ENCODE results near the gene HPGDS.
"Not testable (repeated sequence)": the region's sequence is repeated elsewhere in the genome, so short reads cannot be mapped to it uniquely, and the experiment has no call there.

The HPGDS gene

DNA sequence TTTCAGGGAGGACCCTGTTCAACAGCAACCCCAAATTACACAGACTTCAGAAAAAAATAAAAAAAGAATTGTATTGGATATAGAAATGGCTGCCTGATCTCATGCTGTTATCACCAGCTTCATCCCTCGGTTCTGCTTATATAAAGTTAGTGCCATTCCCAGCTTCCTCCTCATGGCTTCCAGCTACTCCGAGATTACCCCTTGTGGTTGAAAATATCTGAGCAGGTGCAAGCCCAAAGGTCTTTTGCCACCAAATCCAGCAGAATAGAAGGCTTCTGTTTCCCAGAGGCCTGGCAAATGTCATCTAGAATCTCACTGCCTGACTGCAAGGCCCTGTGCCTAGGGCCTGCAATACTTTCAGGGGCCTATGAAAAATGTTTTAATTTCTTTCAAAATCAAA is 13.8 kb upstream of the HPGDS start:
- DNase-seq: no peak

DNA sequence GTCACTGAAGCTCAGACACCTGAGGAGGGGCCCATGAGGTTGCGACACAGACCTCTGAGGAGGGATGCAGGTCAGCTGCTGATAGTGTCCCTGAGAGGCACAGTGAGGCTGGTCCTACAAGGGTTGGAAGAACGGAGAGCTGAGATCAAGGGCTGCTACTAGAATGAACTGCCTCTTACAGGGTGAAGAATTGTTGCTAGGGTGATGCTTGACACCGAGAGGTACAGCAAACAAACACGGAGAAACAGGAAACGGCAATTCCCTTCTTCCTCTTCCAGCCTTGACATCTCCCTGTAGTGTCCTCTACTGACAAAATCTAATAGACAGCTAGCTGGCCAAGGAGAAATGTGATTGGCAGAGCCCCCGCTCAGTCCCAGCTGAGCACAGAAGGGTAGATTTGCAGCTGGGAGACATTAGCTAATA is 11.8 kb upstream of the HPGDS start:
- no peak for DNase-seq

DNA sequence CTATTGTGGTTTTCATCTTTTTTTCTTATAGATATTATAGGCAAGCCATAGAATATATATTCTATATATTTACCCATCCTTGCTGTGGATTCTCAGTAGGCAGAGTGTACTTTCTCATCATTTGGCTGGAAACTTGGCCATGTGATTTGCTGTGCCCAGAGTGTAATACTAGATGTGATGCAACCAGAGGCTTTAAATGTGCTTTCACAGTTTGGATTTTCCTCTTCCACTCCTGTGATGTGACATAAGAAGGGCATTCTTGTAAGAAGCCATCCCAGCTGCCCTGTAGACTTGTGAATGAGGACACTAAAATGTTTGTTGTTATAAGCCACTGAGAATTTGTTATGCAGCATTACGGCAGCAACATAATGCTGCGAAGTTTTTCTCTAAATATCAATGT is 10.4 kb upstream of the HPGDS start:
- no peak for DNase-seq

DNA sequence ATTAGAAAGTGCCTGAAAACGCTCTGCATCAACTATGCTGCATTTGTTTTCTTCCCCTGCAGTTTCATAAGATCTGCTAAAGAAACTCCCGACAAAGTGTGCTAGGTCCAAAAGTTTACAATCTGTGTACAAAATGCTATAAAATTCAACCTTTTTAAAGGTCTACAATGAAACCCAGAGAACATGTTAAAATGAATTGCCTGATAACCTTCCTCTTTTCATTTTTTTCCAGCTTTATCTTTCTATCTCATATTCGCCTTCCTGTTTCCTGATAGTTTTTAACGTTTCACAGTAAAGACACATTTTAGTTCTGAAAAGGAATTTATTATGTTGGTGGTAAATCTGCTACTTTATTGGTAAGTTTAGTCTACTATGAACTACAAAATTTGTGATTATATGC is 9.5 kb upstream of the HPGDS start:
- no peak for DNase-seq

DNA sequence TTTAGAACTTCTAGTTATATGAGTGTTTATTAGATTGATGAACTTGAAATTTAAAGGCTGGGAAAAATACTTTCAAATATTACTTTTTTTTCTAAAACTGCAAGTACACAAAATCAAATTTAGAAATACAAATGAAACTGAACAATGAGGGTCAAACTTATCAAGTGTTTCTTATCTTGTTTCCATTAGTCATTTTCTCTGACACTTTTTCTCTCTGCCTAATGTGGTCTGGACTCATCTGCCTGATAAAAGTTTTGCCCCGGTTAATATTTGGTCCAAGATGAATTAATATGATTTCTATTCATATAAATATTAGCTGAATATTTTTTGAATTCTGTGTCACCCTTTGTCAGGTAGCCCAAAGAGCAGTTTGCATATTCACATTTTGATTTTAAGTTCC is 8.7 kb upstream of the HPGDS start:
- DNase-seq: no peak

DNA sequence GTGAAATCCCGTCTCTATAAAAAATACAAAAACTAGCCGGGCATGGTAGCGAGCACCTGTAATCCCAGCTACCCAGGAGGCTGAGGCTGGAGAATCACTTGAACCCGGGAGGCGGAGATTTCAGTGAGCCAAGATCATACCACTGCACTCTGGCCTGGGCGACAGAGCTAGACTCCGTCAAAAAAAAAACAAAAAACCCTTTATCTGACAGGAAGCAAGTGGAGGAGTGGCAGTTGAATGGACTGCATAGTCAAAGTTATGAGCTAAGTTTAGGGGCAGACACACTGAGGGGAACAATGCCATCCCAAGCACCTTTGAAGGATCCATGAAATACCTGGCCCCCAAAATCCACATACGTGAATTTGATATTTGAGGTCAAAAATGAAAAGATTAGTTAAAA is 7.5 kb upstream of the HPGDS start:
- no peak for DNase-seq

DNA sequence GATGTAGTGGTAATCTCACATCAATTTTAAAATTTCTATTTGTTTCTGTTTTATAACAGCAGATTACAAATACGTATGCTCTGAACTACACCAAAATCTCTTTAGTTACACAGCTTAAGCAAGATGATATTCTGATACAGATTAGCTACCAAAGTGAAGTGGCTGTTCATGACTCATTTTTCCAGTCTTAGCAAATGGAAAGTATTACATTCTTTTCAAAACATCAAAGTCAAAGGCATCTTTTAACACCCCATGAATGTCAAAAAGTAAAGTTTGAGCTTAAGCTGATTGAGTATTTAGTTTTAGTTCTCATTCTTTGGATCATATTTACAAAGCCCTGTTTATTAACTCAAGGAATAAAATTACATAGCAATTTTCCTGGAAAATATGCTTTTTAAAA is 6.6 kb upstream of the HPGDS start:
- peak; percentile 23 for DNase-seq

DNA sequence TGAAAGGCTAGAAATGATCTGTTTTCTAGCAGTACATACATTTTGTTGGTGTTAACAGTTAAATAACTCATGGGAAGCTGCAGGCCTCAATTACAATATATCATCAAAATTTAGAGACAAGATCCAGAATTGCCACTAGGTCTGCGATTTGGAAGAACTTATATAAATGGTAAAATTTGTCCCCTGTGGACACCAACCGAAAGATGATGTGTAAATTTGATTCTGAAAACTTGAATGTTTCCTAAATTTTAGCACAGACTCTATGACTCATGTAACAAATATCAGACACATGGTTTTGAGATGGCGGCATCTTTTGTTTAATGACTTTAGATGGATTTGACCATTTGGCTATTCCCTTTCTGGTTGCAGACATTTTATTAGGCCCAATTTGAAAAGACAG is 6.0 kb upstream of the HPGDS start:
- no peak for DNase-seq

DNA sequence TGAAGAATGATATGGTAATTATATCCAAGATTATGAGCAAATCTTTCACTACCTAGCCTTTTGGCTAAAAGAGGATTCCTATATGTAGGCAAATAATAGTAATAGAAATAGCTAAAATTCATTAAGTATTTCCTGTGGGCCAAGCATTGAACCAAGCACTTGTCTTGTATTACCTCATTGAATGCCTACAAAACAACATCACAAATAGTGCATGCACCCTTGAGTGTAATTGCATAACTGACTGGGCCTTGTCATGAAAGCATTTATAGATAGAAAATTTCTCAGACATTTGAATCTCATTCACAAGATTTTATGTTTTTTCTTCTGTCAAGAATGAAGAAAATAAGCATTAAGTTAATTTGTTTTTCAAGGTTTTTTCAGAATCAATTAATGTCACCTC is 3.9 kb upstream of the HPGDS start:
- no peak for DNase-seq

DNA sequence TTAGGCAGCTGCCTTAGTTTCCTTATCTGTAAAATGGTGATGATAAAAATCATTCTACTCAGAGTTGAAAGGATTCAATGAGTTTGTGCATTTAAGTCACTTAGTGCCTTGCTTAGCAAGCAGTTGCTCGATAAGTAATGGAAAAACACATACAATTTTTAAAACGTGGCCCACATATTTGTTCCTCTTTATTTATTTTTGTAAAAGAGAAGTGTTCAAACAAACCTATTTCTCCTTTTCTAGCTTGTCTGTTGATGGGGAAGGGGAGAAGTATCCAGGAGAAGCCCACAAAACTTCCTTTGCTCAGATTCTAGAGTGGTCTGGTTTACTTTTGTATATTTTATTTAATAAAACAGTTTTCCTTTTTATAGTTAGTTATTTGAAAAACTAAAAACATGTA is 3.3 kb upstream of the HPGDS start:
- no peak for DNase-seq

DNA sequence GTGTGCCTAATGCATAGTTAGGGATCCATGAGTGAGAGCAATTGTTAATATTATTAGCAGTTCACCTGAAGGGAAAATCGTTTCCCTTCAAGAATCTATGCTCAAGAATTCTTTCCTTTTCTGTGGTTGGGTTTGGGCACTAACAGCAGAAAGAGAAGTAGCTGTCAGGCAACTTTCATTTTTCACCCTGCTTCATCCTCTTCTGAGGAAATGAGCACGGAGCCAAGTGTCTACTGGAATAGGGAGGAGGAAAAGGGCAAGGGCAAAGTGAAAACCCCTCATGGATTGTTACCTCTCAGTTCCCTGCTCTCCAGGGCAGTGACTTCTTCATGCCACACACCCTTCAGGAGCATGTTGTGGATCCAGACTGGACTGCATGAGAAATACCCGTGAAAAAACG is 2.6 kb upstream of the HPGDS start:
- no peak for DNase-seq

DNA sequence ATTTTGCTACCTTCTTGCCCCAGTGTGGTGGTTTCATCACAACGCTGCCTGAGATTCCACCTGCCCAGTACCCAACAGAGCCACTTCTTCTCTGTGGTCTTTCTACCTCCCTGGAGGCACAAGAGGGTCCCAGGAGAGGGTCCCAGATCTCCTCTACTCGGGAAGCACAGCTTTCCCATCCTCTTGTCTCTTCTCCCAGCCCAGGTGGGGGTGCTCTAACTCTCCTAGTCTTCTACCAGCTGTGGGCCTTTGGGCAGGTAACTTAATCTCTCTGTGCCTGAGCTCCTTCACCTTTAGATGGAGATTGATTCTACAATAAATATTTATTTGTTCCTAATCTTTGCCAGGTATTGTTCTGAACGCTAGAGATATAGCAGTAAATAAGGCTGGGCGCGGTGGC is 1.8 kb upstream of the HPGDS start:
- DNase-seq: no peak

DNA sequence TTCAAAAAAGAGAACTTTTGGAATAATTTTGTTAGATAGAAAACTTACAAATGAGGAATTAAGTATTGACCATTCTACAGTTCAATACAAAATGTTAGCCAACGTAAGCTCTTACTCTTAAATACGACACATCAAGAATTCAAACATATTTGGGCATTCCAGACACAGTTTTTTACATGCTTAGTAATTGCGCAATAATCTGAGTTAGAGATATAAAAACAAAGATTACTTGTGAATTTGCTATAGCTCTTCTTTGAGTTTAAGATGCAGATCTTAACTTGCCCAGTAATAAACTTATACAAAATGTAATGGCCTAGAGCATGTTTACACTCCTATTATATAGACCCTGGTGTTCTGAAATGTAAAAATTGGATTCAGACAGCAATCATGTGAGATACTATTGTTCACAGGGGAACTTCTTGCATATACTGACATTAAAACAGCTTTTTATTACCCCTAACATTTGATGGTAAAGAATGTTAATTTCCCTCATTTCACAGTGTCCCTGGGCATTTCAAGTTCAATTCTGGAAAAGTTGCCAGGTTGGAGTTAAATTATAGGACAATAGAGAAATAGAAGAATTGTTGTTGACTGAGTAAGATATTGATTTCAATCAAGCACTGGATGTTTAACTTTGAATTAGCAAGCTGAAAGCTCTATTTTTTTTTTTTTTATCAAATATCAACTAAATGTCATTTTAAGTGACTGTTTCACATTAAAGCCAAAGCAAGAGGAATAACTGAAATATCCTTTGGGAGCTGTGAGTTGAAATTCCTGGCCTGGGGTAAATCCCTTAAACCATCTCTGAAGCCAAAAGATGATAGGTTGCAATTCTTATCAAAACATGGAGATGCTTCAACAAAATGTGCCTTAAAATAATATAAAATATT is 910 bp downstream of the HPGDS start:
- peak; percentile 23 for DNase-seq

DNA sequence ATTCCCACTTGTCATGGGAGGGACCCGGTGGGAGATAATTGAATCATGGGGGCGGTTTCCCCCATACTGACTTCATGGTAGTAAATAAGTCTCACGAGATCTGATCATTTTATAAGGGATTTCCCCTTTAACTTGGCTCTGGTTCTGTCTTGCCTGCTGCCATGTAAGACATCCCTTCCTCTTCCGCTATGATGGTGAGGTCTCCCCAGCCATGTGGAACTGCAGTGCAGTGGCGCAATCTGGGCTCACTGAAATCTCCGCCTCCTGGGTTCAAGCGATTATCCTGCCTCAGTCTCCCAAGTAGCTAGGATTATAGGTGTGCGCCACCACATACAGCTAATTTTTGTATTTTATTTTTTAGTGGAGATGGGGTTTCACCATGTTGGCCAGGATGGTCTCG is 2.9 kb downstream of the HPGDS start:
- DNase-seq: no peak

DNA sequence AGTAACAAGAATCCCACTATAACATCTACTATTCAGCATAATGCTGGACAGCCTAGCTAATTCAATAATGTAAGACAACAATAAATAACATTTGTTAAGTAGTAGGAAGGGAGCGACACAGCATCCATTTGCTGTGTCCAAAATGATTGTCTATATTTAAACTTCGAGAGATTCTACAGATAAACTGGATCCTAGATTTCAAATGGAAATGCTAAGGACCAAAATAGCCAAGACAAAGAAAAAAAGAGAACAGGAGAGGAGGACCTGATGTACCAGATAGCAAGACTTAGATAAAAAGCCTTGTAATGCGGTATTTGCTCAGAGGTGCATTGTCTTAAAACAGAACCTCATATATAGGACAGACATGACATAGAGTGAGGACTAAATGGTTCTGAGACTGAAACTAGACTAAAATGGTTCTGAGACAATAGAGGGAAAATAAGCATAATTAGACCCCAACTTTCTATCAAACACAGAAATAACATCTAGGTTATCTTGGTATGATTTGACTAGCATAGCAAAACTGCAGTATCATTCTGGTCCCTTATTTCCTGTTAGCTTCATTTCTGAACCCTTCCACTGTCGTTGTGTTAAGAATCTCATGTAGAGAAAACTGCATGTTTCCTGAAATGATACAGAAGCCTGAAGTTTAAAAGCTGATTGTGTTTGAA is 3.8 kb downstream of the HPGDS start:
- no peak for DNase-seq

DNA sequence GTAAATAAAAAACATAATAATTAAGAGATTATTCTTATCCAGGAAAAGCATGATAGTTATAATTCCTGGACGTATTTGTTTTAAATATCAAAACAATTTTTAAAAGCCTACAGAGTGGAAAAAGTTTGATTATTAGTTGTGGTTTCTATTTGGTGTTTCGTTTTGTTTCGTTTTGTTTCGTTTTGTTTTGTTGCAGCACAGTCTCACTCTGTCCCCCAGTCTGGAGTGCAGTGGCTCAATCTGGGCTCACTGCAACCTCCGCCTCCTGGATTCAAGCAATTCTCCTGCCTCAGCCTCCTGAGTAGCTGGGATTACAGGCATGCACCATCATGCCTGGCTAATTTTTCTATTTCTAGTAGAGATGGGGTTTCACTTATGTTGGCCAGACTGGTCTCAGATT is 5.8 kb downstream of the HPGDS start:
- not testable (repeated sequence) for DNase-seq

DNA sequence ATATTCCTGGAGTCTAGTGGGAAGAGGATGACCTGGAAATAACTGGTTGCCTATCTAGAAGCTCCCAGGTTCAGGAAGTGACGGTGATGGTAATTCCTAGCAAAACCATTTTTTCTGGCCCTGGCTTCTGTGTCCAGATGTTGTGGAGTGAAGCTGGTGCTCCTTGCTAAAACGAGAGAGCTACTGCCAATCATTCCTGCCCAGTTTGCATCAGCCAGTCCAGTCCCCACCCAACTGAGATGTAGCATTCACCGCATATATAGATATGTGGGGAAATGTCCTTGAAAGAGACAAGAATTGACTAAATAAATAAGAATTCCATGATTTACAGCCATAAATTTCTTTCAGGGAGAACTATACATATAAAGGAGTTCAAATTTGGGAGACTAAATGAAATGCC is 6.3 kb downstream of the HPGDS start:
- DNase-seq: no peak

DNA sequence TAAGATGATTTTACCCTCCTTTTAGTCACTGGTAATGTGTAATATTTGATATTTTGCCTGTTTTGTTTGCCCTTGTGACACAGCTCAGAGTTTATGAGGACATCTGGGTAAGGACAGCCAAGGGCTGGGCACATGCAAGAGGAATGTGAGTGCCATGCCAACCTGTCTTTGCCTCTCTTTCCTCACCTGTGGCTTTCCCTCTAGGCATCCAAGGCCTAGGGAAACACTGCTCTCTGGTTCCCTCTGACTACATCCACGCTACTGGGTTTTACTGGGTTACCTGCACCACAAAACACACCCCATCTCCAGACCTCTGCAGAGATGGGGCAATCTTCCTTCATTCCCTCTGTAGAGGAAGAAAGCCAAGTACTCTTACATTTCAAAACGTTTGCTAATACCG is 7.7 kb downstream of the HPGDS start:
- no peak for DNase-seq

DNA sequence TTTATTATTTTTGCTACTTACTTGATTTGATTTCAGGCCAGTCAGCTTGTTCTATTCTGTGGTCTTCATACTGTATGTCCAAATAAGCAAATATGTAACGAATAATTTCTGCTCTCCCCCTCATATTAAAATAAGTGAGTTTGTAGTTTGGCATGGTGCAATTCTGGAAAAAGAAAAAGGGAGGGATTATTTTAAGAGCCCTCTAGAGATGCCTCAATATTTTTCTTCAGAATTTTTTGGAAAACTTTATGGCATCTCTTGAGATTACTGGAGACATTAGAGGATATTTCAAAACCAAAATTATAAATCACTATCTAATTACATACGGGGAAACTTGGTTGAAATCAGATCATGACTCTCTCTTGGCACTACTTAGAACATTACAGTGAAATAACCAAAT is 8.2 kb downstream of the HPGDS start:
- no peak for DNase-seq

DNA sequence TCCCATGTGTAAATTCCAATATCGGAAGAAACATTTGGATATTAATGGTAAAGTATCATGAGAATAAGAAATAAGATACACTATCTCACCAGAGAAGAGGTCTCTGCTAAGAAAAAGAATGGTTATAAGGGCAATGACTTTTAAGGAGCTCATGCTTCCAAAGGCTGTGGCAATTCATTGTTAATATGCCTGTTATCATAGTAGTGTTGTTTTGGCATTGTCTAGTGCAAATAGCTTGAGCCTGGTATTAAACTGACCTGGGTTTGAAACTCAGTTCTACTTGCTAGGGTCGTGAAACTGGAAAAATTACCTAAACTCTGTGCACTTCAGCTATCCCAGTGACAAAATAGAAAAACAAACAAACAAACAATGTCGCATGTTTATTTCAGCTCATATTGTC is 8.8 kb downstream of the HPGDS start:
- DNase-seq: no peak

DNA sequence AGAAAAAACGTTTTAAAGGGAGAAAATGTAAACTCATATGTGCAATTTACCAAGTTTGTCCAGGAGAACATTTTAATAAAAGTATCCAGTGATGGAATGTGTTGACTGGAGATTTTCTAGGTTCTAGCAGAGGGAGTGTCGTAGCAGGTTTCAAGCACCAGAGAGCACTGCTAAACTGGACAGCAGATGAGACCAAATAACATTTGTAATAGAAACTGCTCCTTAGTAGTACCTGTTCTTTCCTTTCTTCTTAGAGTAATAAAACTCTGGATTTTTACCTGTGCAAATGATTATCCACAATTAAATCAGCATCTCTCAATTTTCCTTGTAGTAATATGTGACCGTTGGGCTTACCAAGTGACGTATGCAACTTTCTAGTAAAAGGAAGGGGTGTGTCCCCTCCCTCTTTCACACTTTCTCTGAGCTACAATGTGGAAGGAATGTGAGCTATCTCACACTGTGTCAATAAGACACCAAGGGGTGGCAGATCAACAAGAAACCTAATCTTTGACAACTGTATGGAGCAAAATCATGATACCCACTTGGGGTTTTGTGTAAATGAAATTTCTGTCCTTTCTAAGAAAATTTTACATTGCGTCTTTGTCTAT is 9.5 kb downstream of the HPGDS start:
- no peak for DNase-seq

DNA sequence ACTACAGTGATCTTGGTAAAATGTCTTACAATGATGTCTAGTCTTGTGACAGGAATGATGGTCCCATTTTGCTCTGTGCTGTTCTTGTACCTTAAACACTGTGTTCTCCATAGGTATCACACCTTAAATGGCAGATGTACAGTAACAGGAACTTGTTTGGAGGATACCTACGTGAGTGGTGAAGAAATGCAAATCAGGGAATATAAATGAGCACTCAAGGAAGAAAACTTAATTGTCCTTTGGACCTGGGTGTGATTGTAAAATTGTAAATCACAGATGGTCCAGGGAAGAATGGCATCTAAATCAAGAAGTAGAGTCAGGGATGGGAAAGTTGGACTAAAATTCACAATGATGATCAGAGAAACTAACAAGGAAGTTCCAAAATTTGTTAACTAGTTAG is 12.7 kb downstream of the HPGDS start:
- DNase-seq: no peak

DNA sequence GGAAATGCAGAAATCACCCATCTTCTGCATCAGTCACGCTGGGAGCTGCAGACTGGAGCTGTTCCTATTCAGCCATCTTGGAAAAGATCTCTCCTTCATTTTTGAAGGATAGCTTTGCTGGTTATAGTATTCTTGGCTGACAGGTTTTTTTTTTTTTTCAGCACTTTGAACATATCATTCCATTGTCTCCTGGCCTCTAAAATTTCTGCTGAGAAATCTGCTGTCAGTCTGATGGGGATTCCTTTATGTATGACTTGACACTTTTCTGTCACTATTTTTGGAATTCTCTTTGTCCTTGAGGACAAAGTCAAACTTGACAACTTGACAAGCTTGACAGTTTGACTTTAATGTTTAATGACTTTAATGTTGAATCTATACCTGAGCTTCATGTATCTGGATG is 16.8 kb downstream of the HPGDS start:
- DNase-seq: no peak

DNA sequence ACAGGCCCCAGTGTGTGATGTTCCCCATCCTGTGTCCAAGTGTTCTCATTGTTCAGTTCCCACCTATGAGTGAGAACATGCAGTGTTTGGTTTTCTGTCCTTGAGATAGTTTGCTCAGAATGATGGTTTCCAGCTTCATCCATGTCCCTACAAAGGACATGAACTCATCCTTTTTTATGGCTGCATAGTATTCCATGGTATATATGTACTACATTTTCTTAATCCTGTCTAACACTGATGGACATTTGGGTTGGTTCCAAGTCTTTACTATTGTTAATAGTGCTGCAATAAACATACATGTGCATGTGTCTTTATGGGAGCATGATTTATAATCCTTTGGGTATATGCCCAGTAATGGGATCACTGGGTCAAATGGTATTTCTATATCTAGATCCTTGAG is 22.7 kb downstream of the HPGDS start:
- not testable (repeated sequence) for DNase-seq

Measured in fibroblast of skin of scalp (primary cell).